Renal cortex interstitium (tissue), 11 donors: ENCODE data around the gene TMIGD3. TPM values are rescaled to one million over a fixed set of nuclear protein-coding genes. Genes with fewer than 3 reads are reported as not detected.
A peak's percentile ranks its signal among the peaks of the same experiment; 100 is the strongest.

Source experiments
- DNase-seq, 11 donors: peaks; one replicate each; pipeline ENCODE4 v3.0.0-alpha.2; 2013; ENCODE audit warnings: low read depth in 9 of 11, low spot score in 4 of 11; ENCODE audit errors: extremely low read depth in 1 of 11
- polyA plus RNA-seq, 3 donors: library from polyadenylated mRNA; unstranded; fragments of 120-200 nt; gene quantifications; one replicate each; pipeline ENCODE4 v1.2.1, GENCODE V29; 2013; ENCODE audit not compliant: insufficient read length in 3 of 3

Gene TMIGD3
- polyA plus RNA-seq, 3 donors, result 1.0 to 1.7 (median 1.0) TPM

- DNase-seq, result no peak
Observed at GRCh38 chr1:111455642-111456031, 47.8 kb downstream of the TMIGD3 start.

DNA sequence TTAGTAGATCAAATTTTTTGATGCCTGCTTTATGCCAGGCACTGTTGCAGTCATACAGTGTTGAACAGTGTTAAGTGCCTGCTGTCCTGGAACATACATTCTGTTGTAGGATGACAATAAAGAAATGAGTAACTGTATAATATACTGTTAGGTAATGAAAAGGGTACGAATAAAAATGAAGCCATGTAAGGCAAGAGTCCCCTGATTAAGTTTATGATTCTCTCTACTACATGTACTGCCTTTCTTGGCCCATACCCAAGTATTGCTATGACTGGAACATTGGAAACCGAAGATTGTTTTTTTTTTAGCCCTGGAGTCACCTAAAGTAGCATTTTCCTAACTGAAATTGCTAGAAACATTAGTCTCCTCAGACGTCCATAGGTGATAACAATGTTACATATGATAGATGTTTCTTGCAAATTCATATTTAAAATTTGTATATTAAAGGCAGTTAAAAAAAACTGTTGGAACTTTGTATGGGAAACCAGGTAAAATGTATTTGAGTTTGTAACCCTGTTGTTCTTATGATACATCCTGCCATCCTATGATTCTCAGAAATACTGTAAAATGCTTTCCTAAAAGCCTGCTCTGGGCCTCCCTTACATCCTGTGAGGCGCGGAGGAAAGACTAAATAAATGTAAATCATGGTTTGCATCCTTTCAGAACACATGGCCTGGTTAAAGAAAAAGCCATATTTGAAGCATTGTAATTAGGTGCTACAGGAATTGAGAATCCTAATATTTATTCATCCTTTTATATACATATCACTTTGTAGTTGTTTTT lies 48.4 kb downstream of the TMIGD3 start:
- no peak for DNase-seq

GRCh38 chr1:111453706-111454105 lies 49.7 kb downstream of the TMIGD3 start:
- no peak for DNase-seq

- no peak for DNase-seq
Observed at GRCh38 chr1:111452581-111452980, 50.9 kb downstream of the TMIGD3 start.

GRCh38 chr1:111450185-111450584 lies 53.2 kb downstream of the TMIGD3 start:
- no peak for DNase-seq

DNA sequence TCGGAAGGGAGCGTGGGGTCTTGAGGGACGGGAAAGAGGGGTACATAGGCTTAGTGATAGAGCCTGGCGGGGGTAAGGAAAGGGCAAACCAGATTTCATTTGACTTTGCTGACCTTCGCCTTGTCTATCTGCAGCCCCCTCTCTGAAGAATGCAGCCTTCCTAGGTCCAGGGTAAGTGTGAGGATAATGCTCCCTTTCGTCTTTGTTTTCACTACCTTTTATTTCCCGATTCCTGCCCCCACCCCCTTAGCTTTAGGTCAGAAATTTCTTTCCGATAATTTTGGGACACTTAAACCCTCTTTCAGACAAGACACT lies 53.8 kb downstream of the TMIGD3 start:
- DNase-seq, result no peak

DNA sequence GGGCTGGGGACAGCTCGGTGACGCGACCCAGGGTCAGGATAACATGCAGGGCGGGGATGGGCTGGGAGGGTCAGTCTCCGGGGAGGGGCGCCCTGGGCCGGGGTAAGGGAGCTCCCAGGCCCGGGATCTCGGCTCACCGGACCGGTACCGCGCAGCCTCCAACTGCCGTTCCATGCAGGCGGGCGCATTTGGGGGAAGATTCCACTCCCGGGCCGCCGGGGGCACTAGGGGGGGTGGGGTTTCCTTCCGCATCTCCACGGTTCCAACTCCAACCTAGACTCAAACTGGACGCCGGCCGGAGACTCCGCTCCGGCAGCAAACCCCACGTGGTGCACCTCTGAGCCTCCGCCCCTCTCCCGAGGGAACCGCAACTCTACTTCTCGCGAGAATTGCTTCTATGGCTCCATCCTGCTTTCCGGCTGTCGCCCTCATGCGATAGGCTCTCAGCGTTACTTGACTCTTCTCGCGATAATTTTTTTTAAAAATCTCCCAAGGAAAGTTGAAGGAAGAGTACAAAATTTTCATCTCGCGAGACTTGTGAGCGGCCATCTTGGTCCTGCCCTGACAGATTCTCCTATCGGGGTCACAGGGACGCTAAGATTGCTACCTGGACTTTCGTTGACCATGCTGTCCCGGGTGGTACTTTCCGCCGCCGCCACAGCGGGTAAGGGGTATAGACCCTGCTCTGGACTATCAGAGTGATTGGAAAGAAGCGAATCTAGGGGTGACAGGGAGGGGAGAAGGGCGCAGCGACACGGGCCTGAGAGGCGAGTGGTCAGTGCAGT lies 54.3 kb downstream of the TMIGD3 start, which contains the start of the genes ATP5PB and WDR77:
Gene ATP5PB (plus strand): TSS at position 547 of the 785 bp plus-strand sequence. CDS start 78 bp downstream, at position 625.
Gene WDR77 (minus strand): TSS at position 339 of the 785 bp plus-strand sequence. CDS start 87 bp downstream, at position 252.
- DNase-seq, result peak; percentile 94 to 99 (median 98)

DNA sequence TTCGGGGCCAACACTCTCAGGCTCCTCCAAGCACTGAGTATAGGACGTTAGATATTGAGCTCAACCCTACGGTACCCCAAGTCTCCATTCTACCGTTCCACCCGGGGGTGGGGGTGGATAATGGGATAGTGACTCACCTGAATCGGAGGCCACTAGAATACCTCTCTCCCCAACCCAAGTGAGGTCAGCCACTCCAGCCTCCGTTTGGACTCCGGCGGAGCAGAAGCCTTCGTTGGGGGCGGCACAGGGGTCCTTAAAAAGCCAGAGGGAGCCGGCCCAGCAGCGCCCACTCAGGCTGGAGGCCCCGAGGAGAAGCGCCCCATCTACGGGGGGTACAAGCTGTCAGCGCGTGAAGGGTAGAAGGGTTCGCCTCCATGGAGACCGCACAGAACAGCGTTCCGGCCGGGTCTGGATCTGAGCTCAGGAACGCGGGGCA lies 54.9 kb downstream of the TMIGD3 start:
- DNase-seq, result peak in 2 of 11 donors; percentile 4 to 22

GRCh38 chr1:111446967-111447892 lies 56.2 kb downstream of the TMIGD3 start:
- no peak for DNase-seq

DNA sequence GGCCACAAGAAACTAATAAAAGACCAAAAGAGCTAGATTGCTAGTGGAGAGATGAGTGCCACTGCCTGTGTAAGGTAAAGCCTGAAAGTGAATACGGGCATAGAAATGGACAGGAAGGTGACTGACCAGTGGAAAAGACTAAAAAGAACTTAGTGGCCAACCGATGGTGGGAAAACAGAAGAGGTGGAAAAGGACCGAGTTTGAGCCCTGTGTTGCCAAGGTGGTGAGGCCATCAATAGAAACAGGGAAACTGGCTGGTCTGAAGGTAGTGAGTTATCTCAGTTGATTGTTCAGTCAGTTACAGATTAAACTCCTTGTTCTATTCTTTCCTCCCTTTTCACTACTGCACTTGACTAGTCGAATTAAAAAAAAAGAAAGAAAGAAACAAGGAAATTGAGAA lies 56.9 kb downstream of the TMIGD3 start:
- no peak for DNase-seq

GRCh38 chr1:111444031-111444430 lies 59.4 kb downstream of the TMIGD3 start:
- no peak for DNase-seq

DNA sequence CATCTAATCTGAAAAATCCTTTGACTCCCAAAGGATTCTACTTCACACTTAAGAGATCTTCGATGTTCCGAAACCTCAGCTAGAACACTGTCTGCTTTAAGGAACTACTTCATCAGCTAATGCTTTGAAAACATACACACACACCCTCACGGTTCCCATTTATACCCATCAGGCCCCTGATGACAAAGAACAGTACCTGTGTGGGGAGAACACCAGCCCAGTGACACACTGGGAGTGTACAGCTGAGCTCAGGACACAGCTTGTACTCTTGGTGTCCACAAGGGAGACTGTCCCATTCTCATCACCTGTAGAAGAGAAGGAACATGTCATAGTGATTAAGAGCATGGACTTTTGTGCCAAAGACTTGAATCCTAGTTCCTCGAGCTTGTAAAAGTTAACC lies 61.0 kb downstream of the TMIGD3 start:
- DNase-seq, result no peak

DNA sequence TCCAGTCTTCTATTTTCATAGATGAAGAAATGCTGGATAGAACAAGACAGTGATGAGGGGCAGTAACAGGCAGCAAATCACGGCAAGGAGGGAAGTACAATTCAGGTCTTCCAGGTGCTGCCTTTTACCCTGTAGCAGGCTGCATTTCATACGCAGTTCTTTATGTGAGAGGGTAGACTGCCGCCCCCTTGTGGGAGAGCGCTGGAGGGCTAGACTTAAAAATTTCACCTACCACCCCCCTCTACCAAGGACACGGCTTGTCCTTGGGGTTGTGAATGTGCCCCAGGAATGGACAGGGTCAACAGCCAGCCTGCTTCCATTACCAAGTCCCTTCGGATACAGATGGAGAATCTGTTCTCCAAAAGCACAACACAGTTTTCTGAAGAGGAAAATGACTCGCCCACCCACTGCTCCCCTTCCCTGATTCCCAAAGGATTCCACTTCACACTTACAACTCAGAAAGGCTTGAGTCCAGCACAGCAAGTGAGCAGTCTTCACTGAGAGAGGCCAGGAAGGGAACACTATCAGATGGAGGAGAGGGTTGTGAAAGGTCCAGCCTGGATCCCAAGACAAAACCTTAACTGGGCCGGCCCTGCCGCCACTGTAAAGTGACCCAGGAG lies 61.8 kb downstream of the TMIGD3 start:
- no peak for DNase-seq

GRCh38 chr1:111439461-111440351 lies 63.7 kb downstream of the TMIGD3 start:
- DNase-seq, result no peak

DNA sequence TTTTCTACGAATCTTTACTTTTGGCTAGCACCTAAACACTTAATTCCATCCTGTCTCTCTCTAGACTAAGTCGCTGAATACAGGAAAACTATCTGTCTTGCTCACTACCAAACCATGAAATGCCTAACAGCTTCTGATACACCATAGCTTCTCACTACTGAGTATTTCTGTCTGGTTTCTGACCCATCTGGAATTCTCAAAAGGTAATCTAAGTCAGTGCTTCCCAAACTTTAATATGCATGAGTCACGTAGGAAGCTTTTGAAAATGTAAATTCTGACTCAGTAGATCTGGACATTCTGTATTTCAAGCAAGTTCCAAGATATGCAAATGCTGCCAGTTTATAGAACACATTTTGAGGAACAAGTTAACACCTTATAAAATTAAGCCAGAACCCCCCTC lies 66.7 kb downstream of the TMIGD3 start:
- no peak for DNase-seq
